ENCODE results near the gene RAD23B.

DNA sequence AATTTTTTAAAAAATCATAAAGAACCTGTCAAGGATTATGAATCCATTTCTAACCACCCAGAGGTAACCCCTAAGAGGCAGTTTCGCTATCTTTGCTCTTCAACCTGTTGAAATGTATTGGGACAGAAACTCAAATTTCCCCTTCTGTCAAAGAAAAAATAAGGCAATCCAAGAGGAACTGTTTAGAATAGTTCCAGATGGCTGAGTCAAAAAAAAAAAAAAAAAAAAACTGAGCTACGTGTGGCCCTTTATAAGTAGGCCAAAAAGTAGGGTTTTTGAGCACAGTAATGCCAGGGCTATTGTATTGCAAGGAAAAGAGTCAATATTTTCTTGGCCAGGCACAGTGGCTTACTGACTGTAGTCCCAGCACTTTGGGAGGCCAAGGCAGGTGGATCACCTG, 94.9 kb downstream of the RAD23B start:
- TF ChIP-seq POLR2A (IDR thresholded peaks at IDR 0.05) (no peak), POLR2AphosphoS5 (IDR thresholded peaks at IDR 0.05) (no peak), EP300 (IDR thresholded peaks at IDR 0.05) (no peak)
- TF ChIP-seq, protein P1, sequence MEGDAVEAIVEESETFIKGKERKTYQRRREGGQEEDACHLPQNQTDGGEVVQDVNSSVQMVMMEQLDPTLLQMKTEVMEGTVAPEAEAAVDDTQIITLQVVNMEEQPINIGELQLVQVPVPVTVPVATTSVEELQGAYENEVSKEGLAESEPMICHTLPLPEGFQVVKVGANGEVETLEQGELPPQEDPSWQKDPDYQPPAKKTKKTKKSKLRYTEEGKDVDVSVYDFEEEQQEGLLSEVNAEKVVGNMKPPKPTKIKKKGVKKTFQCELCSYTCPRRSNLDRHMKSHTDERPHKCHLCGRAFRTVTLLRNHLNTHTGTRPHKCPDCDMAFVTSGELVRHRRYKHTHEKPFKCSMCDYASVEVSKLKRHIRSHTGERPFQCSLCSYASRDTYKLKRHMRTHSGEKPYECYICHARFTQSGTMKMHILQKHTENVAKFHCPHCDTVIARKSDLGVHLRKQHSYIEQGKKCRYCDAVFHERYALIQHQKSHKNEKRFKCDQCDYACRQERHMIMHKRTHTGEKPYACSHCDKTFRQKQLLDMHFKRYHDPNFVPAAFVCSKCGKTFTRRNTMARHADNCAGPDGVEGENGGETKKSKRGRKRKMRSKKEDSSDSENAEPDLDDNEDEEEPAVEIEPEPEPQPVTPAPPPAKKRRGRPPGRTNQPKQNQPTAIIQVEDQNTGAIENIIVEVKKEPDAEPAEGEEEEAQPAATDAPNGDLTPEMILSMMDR (IDR thresholded peaks at IDR 0.05): no peak

Measured in stomach (tissue), 4 donors.